GM19455 (cell line): ENCODE data around the gene GNS.
"Not testable (repeated sequence)": the region's sequence is repeated elsewhere in the genome, so short reads cannot be mapped to it uniquely, and the experiment has no call there.

ENCODE experiments used
- ATAC-seq: cut with Tn5 transposase; IDR thresholded peaks from one replicate; pipeline ENCODE4 v1.9.1; 2021; ENCODE audit not compliant: unreplicated experiment

Gene GNS

GRCh38 chr12:64700532-64700931, 58.7 kb downstream of the GNS start:
- ATAC-seq, result no peak

- ATAC-seq, result no peak
These were observed 59.6 kb downstream of the GNS start for GRCh38 chr12:64699504-64700115.

DNA sequence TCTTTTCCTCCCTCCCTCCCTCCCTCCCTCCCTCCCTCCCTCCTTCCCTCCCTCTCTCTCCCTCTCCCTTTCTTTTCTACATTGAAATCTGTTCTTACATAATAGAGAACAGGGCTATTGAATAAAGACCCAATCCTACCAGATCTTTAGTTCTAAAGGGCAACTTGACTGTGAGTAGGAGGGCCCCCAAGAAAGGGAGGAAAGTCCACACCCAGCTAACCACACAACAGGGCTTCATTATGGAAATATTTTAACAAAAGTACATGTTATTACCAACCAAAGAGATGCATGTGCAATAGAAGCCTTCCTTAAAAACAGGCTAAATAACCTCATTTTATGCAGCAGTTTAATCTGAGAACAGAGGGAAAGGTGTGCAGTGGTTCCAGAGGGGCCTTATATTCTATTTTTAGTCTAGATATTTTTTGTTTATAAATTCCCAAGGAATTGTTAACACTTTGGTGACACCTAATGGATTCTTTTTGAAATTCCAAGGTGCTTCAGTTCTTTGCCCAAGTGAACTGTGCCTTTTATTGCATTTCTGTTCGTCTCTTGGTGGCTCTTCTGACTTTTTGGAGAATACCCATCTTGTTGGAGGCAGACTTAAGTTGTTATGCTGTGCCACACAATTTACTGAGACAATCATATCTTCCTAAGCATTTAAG, 63.0 kb downstream of the GNS start:
- no peak for ATAC-seq

GRCh38 chr12:64695550-64695949, 63.7 kb downstream of the GNS start:
- no peak for ATAC-seq

- ATAC-seq, result no peak
These were observed 64.8 kb downstream of the GNS start for GRCh38 chr12:64694130-64695040.

DNA sequence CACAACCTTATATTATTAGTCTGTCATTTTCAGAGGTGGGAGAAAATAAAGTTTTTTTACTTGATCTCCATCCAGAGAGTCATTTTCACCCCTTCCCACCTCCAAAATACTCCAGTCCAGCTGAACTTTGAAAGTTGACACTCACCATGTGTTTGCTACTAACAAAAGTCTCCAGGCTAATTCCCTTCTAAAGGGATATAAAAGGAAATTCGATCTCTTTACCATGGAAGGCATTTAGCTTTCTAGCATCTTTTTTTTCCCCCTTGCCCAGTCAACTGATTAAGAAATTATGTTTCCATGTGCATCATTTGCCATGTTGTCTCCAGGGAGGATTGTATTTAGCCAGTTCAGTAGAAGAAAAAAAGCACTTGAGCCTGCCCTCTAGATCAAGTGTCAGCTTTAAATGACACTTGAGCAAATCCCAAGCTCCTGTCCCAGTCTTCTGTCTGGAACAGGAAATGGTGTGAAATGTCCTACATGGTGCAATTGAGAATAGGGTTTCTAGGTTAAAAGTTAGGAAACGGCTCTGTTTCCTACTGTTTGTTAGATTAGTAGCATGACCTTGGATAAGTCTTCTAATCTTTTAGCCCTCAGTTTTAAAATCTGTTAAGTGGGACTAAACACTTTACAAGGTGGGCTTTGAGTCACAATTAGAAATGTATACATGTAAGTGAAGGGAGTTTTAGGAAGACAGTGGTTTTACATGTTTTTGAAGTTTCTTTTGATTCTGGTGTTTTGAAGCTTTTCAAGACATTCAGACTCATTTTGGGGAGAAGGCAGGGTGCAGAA, 67.2 kb downstream of the GNS start:
- no peak for ATAC-seq

DNA sequence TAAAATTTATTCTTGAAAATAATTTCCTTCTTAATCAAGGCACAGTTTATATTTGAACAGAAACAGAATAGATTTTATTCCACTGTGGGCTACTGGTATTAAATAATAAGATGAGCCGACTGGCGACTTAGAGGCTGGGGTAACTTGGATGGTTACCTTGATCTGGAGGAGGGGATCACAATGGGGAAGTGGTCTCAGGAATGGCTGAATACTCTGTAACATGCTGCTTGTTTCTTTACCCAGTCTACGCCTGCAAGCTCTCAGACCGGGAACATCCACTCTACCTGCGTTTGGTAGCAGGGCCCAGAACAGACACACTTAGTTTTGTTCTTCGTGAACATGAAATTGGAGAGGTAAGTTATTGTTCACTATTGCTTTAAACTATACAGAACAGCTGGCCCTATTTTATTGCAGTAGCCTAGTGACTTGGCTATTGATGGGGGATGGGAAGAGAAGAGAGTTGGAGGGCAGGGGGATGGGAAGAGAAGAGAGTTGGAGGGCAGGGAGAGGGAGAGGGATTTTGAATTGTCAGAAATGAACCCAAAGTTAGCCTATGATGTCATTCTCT, 67.9 kb downstream of the GNS start:
- no peak for ATAC-seq

- not testable (repeated sequence) for ATAC-seq
These were observed 69.0 kb downstream of the GNS start for GRCh38 chr12:64690236-64690635.

DNA sequence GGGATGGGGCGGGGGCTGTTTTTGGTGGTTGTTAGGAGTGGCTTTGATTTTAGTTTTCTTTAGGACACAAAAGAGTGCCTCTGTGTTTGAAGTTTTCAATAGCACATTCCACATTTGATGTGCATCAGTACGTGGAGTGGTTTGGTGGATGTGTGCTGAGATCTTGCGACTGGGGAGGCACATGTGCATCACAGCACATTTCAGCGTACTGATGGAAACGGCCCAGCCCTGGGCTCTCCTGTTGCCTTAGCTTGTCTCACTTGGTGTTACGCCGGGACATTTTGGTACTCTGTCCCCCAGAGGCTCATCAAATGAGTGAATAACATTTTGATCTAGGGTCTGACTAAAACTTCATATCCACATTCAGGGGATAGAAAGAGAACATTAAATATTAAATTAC, 70.5 kb downstream of the GNS start:
- ATAC-seq, result no peak

DNA sequence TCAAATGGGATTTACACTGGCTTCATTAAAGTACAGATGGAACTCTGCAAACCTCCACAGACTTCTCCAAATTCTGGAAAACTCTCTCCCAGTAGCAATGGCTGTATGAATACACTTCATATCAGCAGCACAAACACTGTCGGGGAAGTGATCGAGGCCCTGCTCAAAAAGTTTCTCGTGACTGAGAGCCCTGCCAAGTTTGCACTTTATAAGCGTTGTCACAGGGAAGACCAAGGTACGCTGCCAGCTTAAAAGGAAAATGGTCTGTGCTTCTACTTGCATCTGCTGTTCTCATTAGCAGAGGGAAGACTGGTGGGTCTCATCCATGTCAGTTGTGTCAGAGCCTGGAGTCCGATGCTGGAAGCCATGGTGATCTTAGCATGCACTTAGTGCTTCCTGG, 71.0 kb downstream of the GNS start:
- no peak for ATAC-seq

GRCh38 chr12:64687816-64688215, 71.4 kb downstream of the GNS start:
- ATAC-seq, result no peak

- no peak for ATAC-seq
These were observed 73.6 kb downstream of the GNS start for GRCh38 chr12:64685605-64686004.

- ATAC-seq, result no peak
These were observed 74.2 kb downstream of the GNS start for GRCh38 chr12:64685050-64685449.

DNA sequence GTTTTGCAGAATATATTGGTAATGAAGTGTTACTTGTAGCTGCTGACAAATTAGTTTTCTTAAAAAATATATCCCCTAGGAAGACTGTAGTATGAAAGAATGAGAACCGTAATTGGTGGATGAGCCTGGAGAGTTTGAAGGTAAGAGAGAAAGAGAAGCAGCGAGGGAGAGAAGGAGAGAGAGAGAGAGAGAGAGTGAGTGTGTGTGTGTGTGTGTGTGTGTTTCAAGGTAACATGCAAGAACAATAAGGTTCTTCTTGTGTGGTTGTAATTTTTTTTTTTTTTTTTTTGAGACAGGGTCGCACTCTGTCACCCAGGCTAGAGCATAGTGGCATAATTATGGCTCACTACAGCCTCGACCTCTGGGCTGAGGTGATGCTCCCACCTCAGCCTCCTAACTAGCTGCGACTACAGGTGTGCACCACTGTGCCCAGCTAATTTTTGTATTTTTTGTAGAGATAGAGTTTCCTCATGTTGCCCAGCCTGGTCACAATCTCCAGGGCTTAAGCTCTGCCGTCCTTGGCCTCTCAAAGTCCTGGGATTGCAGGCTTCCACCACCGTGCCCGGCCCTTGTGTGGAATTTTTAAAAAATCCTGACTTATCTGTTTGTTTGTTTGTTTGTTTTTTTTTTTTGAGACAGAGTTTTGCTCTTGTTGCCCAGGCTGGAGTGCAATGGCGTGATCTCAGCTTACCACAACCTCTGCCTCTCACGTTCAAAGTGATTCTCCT, 75.2 kb downstream of the GNS start:
- ATAC-seq, result no peak

DNA sequence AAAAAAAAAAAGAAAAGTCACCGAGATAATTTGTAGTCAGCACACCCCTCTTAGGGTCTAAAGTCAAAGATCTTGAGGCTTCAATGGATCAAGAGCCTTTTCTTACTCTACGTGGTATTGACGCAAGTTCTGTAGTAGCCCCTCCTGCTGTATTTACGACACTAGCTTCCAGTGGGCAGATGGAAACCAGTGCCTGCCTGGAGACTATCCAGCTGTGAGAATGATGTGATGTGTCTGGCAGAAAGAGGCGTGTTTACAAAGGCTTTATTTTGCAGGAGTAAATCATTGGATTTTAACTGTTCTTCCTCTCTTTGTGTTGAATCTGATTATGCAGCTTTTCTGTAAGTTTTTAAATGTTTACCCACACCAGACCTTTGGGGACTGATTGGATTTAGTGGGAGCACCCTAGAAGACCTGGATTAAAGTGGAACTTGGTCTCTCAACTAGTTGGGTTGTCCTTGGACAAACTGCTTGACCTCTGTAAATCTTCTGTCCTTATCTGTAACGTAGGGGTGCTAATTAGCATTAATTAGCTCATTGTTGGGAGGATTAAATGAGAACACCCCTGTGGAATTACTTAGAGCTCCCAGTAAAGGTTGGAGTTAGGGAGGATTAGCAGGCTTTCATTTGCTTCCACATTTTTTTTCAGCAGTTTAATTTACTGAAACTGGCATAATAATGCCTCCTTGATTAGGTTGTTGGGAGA, 76.5 kb downstream of the GNS start:
- ATAC-seq, result no peak

DNA sequence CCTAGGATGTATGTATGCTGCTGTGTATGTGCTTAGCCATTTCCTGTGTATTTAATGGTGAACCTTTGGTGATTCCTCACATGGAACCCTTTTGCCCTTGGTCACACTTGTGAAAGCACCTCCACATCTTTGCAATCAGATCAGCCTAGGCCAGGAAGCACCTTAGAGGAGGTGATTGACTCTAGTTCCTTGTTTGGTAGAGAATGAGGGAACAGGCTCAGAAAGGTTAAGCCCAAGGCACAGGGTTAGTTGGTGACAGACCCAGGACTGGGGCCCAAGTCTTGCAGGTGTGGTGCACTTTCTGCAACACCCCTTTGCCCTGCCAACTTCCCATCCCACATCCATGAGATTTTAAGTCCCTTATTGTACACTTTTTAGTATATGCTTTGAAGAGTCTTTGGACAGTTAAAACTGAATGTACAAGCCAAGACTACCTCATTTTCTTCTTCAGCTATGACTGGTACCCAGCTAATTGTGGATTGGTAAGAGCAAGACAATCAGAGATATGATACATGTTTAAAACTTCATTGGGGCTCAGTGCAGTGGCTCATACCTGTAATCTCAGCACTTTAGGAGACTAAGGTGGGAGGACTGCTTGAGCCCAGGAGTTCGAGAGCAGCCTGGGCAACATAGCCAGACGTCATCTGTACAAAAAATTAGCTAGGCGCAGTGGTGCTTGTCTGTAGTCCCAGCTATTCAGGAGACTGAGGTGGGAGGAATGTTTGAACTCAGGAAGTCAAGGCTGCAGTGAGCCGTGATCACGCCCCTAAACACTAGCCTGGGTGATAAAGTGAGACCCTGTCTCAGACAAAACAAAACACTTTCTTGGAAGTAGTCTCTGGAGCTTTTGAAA, 77.8 kb downstream of the GNS start:
- no peak for ATAC-seq

DNA sequence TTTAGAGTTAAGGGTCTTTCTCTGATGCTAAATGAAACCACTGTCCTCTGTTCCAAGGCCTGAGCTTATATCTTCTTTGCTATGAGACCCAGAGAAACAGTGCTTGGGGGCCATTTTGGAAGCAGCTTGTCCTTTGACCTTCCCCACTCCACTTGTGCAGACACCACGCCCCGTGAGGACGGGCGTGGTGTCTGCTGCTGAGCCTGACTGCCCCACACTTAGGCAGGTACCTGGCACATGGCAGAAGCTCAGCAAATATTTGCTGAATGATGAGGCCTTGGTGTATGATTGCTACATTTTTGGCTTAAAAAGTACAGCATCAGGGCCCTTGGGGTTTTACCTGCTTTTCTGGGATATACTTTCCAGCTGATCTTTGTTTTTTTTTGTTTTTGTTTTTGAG, 79.0 kb downstream of the GNS start:
- ATAC-seq, result no peak

- peak; percentile 55 for ATAC-seq
These were observed 79.7 kb downstream of the GNS start for GRCh38 chr12:64679487-64680001.
